RCC 7860 (cell line): Measurements from ENCODE around the gene NSD1.
"Not testable (repeated sequence)": the region's sequence is repeated elsewhere in the genome, so short reads cannot be mapped to it uniquely, and the experiment has no call there.

ENCODE experiments used
- DNase-seq: peaks from one replicate; pipeline ENCODE4 v3.0.0-alpha.2; 2015; ENCODE audit warnings: low spot score
- FAIRE-seq: peaks from 2 replicates; lab custom pipeline; 2012; peaks lifted over from hg19 to GRCh38; lab: Jason Lieb, UNC

The NSD1 gene

GRCh38 chr5:177222269-177222668 lies 88.7 kb downstream of the NSD1 start:
- no peak for DNase-seq
- FAIRE-seq, result no peak

DNA sequence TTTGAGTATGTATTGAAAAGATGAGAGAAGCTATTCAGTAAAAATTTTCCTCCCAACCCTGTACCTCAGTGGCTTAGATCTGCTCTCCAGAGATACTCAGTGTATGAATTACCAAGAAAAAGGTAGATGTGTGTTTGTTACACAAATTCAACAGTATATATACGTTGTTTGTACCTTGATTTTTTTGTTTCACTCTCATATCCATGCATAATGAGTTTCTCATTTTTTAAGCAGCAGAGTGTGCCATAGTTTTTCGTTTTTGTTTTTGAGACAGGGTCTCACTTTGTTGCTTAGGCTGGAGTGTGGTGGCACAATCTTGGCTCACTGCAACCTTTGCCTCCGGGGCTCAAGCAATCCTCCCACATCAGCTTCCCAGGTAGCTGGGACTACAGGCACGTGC lies 92.2 kb downstream of the NSD1 start:
- no peak for FAIRE-seq
- DNase-seq, result no peak

DNA sequence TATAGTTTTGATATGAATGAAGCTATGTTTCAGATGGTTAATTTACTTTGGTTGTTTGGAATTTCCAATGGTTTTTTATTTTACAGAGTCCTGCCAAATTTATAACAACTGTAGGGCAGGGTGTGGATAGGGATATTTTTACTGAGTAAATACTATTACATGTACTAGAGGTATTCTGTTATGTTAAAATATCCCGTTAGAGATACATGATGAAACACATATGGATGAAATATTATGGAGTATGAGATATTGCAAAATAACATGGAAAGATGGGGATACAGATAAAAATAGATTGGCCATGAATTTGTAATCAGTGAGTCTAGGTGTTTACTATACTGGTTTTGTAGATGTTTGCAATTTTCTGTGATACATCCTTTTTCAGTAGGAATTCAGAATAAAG lies 93.3 kb downstream of the NSD1 start:
- DNase-seq (no peak), FAIRE-seq (no peak)

DNA sequence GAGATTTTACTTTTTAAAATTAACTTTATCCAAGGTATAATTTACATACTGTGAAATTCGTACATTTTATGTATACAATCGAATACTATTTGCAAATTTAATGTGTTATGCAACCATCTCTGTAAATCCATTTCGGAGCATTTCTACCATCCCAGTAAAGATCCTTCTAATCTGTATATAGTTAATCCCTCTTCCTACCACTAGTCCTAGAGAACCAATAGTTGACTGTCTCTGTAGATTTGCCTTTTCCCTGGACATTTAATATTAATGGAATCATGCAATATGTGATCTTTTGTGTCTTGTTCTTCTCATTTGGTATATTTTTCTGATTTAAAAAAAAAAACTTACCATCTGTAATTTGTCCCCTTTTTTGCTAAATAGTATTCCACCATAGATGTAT lies 95.2 kb downstream of the NSD1 start:
- FAIRE-seq (no peak), DNase-seq (no peak)

- no peak for FAIRE-seq
Observed at GRCh38 chr5:177230660-177231059, 97.1 kb downstream of the NSD1 start.

GRCh38 chr5:177231479-177232250 lies 98.1 kb downstream of the NSD1 start:
- FAIRE-seq (no peak), DNase-seq (no peak)

More at GRCh38 chr5:177230660-177231059, 97.1 kb downstream of the NSD1 start:
- DNase-seq, result no peak

DNA sequence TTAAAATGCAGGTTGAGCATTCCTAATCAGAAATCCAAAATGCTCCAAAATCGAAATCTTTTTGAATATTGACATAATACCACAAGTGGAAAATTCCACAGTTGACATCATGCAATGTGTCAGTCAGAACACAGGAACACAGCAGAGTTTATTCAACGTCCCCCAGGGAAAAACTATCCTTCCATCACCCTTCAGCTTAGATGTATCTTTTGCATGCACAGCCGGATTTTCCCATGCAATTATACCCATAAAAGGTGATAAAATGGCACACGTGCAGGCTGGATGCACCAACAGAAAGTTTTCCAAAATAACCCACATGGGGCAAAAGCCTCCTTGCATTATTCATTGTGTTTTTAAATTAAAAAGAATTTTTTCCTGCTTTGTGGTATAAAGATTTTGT lies 98.8 kb downstream of the NSD1 start:
- FAIRE-seq (no peak), DNase-seq (no peak)

DNA sequence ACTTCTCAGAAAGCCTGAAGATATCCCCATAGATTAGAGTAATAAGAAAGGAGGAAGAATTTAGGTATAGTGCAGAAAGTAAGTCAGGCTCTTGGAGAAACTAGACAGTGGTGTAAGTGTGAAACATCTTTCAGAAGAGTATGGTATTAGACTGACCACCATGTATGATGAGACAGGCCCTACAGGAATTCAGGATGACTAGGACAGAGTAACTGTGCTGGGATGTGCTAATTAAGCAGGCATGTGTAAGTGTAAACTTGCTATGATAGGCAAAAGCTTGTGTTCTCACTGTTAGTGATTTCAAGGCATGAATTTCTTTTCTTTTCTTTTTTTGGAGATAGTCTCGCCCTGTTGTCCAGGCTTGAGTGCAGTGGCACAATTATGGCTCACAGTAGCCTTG lies 99.2 kb downstream of the NSD1 start:
- no peak for FAIRE-seq
- DNase-seq, result no peak

DNA sequence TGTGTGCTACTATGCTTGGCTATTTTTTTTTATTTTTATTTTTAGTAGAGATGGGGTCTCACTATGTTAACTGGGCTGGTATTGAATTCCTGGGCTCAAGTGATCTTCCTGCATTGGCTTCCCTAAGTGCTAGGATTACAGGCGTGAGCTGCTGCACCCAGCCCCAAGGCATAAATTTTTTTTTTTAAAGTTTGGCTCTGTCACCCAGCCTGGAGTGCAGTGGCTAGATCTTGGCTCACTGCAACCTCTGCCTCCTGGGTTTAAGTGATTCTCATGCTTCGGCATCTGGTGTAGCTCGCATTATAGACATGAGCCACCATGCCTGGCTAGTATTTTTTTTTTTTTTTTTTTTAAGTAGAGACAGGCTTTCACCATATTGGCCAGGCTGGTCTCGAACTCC lies 99.6 kb downstream of the NSD1 start:
- no peak for FAIRE-seq
- no peak for DNase-seq

DNA sequence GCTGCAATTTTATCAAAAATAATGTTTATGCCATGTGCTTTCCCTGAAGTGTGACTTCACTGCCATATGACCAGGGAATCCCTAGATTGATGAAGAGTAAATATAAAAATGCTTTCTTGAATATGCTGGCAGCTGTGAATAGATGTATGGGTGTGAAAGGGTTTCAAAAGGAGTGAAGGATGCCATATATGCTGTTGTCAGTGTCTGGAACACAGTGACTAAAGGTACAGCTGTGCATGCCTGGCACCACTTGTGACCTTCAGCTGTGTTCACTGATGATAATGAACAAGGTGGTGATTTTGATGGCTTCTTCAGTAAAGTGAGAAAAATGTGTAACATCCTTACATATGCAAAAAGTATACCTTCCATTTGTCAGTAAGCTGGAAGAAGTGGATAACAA lies 100.2 kb downstream of the NSD1 start:
- FAIRE-seq (no peak), DNase-seq (no peak)

DNA sequence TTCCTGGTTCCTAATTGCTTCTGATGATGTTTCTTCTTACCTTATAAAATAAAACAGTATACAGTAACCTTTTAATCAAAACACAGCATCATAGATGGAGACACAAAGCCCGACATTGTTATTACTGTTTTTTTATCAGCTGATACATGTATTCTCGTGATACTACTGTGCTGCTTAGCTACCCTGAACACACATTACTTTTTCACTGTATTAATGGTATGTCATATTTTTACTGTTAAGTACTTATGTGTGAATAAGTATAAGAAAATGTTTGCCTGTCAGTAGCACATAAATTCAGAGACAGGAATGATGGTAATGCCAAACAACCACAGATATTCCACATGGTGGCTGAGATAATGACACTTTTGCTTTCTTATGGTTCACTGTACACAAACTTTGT lies 101.3 kb downstream of the NSD1 start:
- FAIRE-seq, result no peak
- DNase-seq, result no peak

DNA sequence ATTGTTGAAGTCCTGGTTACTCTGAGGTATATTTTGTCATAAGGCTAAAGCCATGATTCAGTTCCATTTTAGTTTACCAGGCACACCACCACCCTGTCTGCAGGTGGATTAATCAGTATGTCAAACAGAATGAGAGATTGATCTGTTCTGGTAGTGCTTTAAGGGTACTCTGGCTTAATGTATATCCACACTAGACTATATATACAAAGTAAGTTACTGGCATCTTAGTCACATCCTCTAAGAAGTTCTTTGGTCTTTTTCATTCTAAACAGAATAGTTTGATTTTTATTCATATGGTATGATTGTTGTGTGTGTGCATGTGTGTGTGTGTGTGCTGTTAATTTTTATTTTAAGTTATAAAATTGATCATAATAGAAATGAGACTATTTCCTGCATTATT lies 108.2 kb downstream of the NSD1 start:
- FAIRE-seq (no peak), DNase-seq (no peak)

DNA sequence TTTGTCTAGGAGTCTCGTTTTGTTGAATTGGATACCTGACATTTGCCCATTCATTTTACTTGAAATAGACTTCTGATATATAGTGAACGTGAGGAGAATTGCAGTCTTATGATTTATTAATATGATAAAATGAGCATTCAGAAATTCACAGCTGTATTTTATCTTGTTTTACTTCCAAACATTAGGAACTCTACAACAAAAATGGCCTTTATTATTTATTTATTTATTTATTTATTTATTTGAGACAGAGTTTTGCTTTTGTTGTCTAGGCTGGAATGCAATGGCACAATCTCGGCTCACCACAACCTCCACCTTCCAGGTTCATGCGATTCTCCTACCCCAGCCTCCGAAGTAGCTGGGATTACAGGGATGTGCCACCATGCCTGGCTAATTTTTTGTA lies 108.7 kb downstream of the NSD1 start:
- DNase-seq (no peak), FAIRE-seq (no peak)

- FAIRE-seq, result no peak
Observed at GRCh38 chr5:177249761-177250537, 116.4 kb downstream of the NSD1 start.

GRCh38 chr5:177253252-177253651 lies 119.7 kb downstream of the NSD1 start:
- no peak for DNase-seq
- FAIRE-seq, result no peak

More at GRCh38 chr5:177249761-177250537, 116.4 kb downstream of the NSD1 start:
- no peak for DNase-seq

DNA sequence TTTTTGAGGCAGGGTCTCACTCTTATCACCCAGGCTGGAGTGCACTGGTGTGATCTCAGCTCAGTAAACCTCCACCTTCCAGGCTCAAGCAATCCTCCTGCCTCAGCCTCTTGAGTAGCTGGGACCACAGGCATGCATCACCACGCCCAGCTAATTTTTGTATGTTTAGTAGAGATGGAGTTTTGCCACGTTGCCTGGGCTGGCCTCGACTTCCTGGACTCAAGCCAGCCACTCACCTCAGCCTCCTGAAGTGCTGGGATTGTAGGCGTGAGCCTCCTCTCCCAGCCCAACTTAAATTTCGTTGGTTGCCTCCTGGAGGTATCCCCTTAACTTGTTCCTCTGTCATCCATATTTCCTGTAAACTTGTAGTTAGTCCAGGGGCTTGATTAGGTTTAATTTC lies 122.7 kb downstream of the NSD1 start:
- FAIRE-seq (no peak), DNase-seq (no peak)

GRCh38 chr5:177258711-177259110 lies 125.1 kb downstream of the NSD1 start:
- FAIRE-seq, DNase-seq: not testable (repeated sequence)

- DNase-seq (no peak), FAIRE-seq (no peak)
Observed at GRCh38 chr5:177260961-177261360, 127.4 kb downstream of the NSD1 start.

DNA sequence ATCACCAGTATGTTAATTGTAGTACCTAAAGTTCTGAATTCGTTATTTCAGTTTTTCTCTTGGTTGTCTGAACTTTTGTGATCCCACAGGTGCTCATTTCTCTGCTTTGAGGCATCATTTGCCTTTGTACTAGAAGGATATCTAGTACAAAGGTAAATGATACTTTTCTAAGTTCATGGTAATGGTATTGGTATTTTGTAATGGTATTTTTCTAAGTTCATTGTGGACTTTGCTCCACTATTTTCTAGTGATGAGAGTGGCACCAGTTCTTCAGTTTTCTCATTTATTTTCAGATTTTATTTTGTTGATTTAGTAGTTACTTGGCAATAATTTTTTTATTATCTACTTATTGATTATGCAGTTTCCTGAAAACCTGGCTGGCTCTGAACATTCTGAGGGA lies 127.9 kb downstream of the NSD1 start:
- DNase-seq (no peak), FAIRE-seq (no peak)

DNA sequence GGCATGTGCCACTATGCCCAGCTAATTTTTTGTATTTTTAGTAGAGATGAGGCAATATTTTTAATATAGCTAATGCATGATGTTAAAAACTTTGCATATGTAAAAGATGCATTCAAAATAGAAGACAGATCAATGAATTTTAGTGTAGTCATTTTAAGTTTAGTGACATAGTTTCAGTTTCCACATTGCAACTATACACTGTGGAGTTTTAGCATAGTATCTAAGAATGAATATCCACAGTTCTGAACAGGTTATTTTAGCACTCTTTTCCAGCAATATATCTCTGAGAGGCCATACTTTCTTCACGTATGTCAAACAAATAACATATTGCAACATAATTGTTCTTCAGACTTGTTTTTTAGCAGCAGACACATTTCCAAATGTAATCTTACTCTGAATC lies 130.6 kb downstream of the NSD1 start:
- no peak for DNase-seq
- FAIRE-seq, result no peak

GRCh38 chr5:177265395-177265794 lies 131.8 kb downstream of the NSD1 start:
- FAIRE-seq, result no peak

DNA sequence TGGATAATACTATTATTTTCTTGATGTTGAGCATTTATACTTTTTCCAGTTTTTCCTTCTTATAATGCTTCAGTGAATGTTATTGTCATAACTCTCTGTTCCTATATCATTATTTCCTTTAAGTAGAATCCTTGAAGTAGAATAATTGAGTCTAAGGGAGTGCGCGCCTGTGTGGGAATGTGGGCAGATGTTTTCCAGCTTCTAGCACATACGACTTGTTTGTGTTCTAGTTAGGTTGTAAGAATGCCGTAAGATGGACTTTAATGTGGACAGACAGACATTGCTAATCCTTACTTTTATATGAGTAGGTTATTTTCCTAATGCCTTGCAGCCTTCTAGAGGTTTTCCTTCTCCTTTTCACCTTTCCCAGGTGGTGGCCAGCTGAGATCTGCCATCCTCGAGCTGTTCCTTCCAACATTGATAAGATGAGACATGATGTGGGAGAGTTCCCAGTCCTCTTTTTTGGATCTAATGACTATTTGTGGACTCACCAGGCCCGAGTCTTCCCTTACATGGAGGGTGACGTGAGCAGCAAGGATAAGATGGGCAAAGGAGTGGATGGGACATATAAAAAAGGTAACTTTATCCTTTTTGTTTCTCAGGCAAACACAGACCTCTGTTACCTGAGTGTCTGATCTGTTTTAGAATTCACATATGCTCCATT lies 135.8 kb downstream of the NSD1 start:
- FAIRE-seq (no peak), DNase-seq (no peak)

More at GRCh38 chr5:177265395-177265794, 131.8 kb downstream of the NSD1 start:
- no peak for DNase-seq
